Uterus (tissue), 2 donors: ENCODE measurements around the gene TOMM70.

ENCODE experiments used
- CTCF ChIP-seq, 4 experiments: fragments of 200-600 bp in 2 of 4; fragments of 450-650 bp in 2 of 4; sonication (generic) in 2 of 4; IDR thresholded peaks; one replicate each; pipeline ENCODE4 v1.5.1; 2016 to 2019; ENCODE audit warnings: antibody characterized with exemption in 4 of 4, mild to moderate bottlenecking in 2 of 4, moderate library complexity in 1 of 4
- POLR2A ChIP-seq, 2 donors: fragments of 450-650 bp; IDR thresholded peaks; one replicate each; pipeline ENCODE4 v1.6.1; 2016; ENCODE audit warnings: antibody characterized with exemption in 2 of 2, mild to moderate bottlenecking in 1 of 2, moderate library complexity in 1 of 2

DNA sequence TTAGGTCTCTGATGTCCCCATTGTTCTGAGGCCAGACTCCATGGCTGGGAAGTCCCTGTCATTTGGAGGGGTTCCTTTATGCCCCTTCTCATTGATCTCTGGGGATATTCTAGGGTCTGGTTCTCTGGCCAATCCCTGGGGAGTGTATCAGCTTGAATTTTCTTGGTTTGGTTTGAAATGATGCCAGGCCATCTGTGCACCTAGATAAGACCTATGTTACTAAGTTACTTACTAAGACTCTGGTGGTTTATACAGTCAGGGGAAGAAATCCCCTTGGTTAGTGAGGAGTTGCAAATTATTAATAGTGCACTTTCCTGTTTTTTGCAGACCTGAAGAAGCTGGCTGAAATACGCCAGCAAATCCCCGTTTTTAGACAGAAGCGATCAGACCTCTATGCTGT, 46.0 kb downstream of the TOMM70 start:
- TF ChIP-seq CTCF (IDR thresholded peaks at IDR 0.05) (no peak), POLR2A (IDR thresholded peaks at IDR 0.05) (no peak)
